OCI-LY3 (cell line): ENCODE measurements around the gene PBX3.

Source experiments
- H2AFZ ChIP-seq: fragments of 200-600, 300-600 bp; shearing (Covaris generic); 2 replicates; pipeline ENCODE4 v1.6.0; 2014; ENCODE audit warnings: antibody characterized with exemption, low read depth, low read length
- H3K27ac ChIP-seq: fragments of 200-600, 300-600 bp; sonication (generic); 2 replicates; pipeline ENCODE4 v1.5.1; 2014; ENCODE audit warnings: mild to moderate bottlenecking, low read length, moderate library complexity, mixed read lengths
- H3K27me3 ChIP-seq: fragments of 200-600, 300-600 bp; sonication (generic); 2 replicates; pipeline ENCODE4 v1.6.1; 2014; ENCODE audit warnings: low read depth, low read length, mixed read lengths
- H3K36me3 ChIP-seq: fragments of 200-600, 300-600 bp; sonication (generic); replicated peaks from 2 replicates; pipeline ENCODE3; 2014; ENCODE audit warnings: low read depth, low read length, mixed read lengths
- H3K4me1 ChIP-seq: fragments of 300-600, 200-600 bp; sonication (generic); 2 replicates; pipeline ENCODE4 v1.6.1; 2014; ENCODE audit warnings: low read length, mixed read lengths
- H3K4me2 ChIP-seq: fragments of 200-600, 300-600 bp; sonication (generic); 2 replicates; pipeline ENCODE4 v1.6.1; 2014; ENCODE audit warnings: low read length, mixed read lengths
- H3K4me3 ChIP-seq: fragments of 300-600, 200-600 bp; sonication (generic); 2 replicates; pipeline ENCODE4 v1.5.1; 2014; ENCODE audit warnings: antibody characterized with exemption, mild to moderate bottlenecking, low read length, moderate library complexity
- H3K79me2 ChIP-seq: fragments of 300-600, 200-600 bp; shearing (Covaris generic); 2 replicates; pipeline ENCODE4 v1.6.1; 2014; ENCODE audit warnings: mild to moderate bottlenecking, low read length, mixed read lengths
- H3K9ac ChIP-seq: fragments of 300-600, 200-600 bp; shearing (Covaris generic); 2 replicates; pipeline ENCODE4 v1.6.0; 2014; ENCODE audit warnings: mild to moderate bottlenecking, low read length, moderate library complexity
- H3K9me3 ChIP-seq: fragments of 200-600, 300-600 bp; shearing (Covaris generic); 2 replicates; pipeline ENCODE4 v1.6.1; 2014; ENCODE audit warnings: low read length, mixed read lengths; ENCODE audit not compliant: insufficient read depth
- H4K20me1 ChIP-seq: fragments of 200-600, 300-600 bp; sonication (generic); 2 replicates; pipeline ENCODE4 v1.6.1; 2016; ENCODE audit warnings: low read length, mixed read lengths; ENCODE audit not compliant: insufficient read depth
- CTCF ChIP-seq: fragments of 200-600, 300-600 bp; sonication (generic); IDR thresholded peaks from 2 replicates; pipeline ENCODE4 v1.5.1; 2014; ENCODE audit warnings: antibody characterized with exemption, low read length, low read depth
- EZH2phosphoT487 ChIP-seq: fragments of 200-600 bp; shearing (Covaris generic); IDR thresholded peaks from 2 replicates; pipeline ENCODE4 v1.6.1; 2018; ENCODE audit warnings: antibody characterized with exemption, mixed run types, low read depth

PBX3 gene

GRCh38 chr9:125742657-125743056 lies 4.5 kb upstream of the PBX3 start:
- H3K4me1 ChIP-seq, result peaks cover 15% of the 10 kb centered on the region
- no peak overlapping the region for H3K9ac ChIP-seq
- H3K79me2 ChIP-seq, result no peaks in the 10 kb centered on the region
- H4K20me1 ChIP-seq, result no peaks in the 10 kb centered on the region
- H3K9me3 ChIP-seq, result no peaks in the 10 kb centered on the region
- no peak overlapping the region for H2AFZ ChIP-seq
- peaks cover 21% of the 10 kb centered on the region for H3K27me3 ChIP-seq
- TF ChIP-seq EZH2phosphoT487 (no peak), CTCF (no peak)
- no peak overlapping the region for H3K4me3 ChIP-seq
- H3K36me3 ChIP-seq, result no peaks in the 10 kb centered on the region
- H3K27ac ChIP-seq, result no peak overlapping the region
- H3K4me2 ChIP-seq, result no peak overlapping the region

GRCh38 chr9:125743682-125744428 lies 3.3 kb upstream of the PBX3 start:
- H2AFZ ChIP-seq, result no peak overlapping the region
- no peak overlapping the region for H3K9ac ChIP-seq
- H3K4me3 ChIP-seq, result no peak overlapping the region
- peaks cover 20% of the 10 kb centered on the region for H3K4me1 ChIP-seq
- H3K36me3 ChIP-seq, result no peaks in the 10 kb centered on the region
- no peaks in the 10 kb centered on the region for H3K79me2 ChIP-seq
- H3K27me3 ChIP-seq, result peaks cover 21% of the 10 kb centered on the region
- no peaks in the 10 kb centered on the region for H3K9me3 ChIP-seq
- H3K27ac ChIP-seq, result no peak overlapping the region
- no peaks in the 10 kb centered on the region for H4K20me1 ChIP-seq
- H3K4me2 ChIP-seq, result no peak overlapping the region
- TF ChIP-seq EZH2phosphoT487, result no peak
- no peak for TF ChIP-seq CTCF

GRCh38 chr9:125744616-125745015 lies 2.6 kb upstream of the PBX3 start:
- no peak for TF ChIP-seq EZH2phosphoT487
- no peak for TF ChIP-seq CTCF
- Histone ChIP-seq H3K4me3 (no peak overlapping the region), H2AFZ (no peak overlapping the region), H3K27me3 (peaks cover 21% of the 10 kb centered on the region), H3K4me1 (peaks cover 20% of the 10 kb centered on the region), H3K9me3 (no peaks in the 10 kb centered on the region), H3K9ac (no peak overlapping the region), H3K4me2 (no peak overlapping the region), H4K20me1 (no peaks in the 10 kb centered on the region), H3K36me3 (no peaks in the 10 kb centered on the region), H3K27ac (no peak overlapping the region), H3K79me2 (no peaks in the 10 kb centered on the region)

- peak overlapping the region; percentile 95 for H3K4me2 ChIP-seq
- no peaks in the 10 kb centered on the region for H3K79me2 ChIP-seq
- H3K9ac ChIP-seq, result peak overlapping the region; percentile 34; the same call in 1 of the 2 replicates
- TF ChIP-seq EZH2phosphoT487, result no peak
- TF ChIP-seq CTCF, result no peak
- H4K20me1 ChIP-seq, result no peaks in the 10 kb centered on the region
- peaks cover 21% of the 10 kb centered on the region for H3K27me3 ChIP-seq
- H3K27ac ChIP-seq, result no peak overlapping the region
- no peaks in the 10 kb centered on the region for H3K36me3 ChIP-seq
- peaks cover 20% of the 10 kb centered on the region for H3K4me1 ChIP-seq
- H3K4me3 ChIP-seq, result peak overlapping the region; percentile 85
- no peaks in the 10 kb centered on the region for H3K9me3 ChIP-seq
- no peak overlapping the region for H2AFZ ChIP-seq
These were observed 2.2 kb upstream of the PBX3 start for GRCh38 chr9:125745018-125745417.
